GM19238 (cell line): ENCODE measurements around the gene CCDC146.

ENCODE experiments used
- DNase-seq: peaks from one replicate; pipeline ENCODE4 v3.0.0; 2011; ENCODE audit warnings: low spot score; ENCODE audit not compliant: insufficient read length

CCDC146 gene

GRCh38 chr7:77282897-77283296 is 160.5 kb downstream of the CCDC146 start:
- no peak for DNase-seq

GRCh38 chr7:77284005-77284404 is 161.6 kb downstream of the CCDC146 start:
- no peak for DNase-seq

GRCh38 chr7:77284616-77285015 is 162.2 kb downstream of the CCDC146 start:
- no peak for DNase-seq

- no peak for DNase-seq
Observed at GRCh38 chr7:77288676-77289320, 166.4 kb downstream of the CCDC146 start.

- no peak for DNase-seq
Observed at GRCh38 chr7:77289387-77289786, 167.0 kb downstream of the CCDC146 start.

- no peak for DNase-seq
Observed at GRCh38 chr7:77290425-77290824, 168.0 kb downstream of the CCDC146 start.

GRCh38 chr7:77293046-77293445 is 170.6 kb downstream of the CCDC146 start:
- no peak for DNase-seq

GRCh38 chr7:77295549-77295948 is 173.1 kb downstream of the CCDC146 start:
- no peak for DNase-seq

GRCh38 chr7:77306231-77307067 is 184.0 kb downstream of the CCDC146 start:
- DNase-seq: no peak

GRCh38 chr7:77308792-77309191 is 186.4 kb downstream of the CCDC146 start:
- DNase-seq: no peak

GRCh38 chr7:77309714-77310220 is 187.4 kb downstream of the CCDC146 start:
- DNase-seq: no peak

- no peak for DNase-seq
Observed at GRCh38 chr7:77310982-77311381, 188.6 kb downstream of the CCDC146 start.

- no peak for DNase-seq
Observed at GRCh38 chr7:77313085-77313484, 190.7 kb downstream of the CCDC146 start.

- no peak for DNase-seq
Observed at GRCh38 chr7:77313876-77314480, 191.6 kb downstream of the CCDC146 start.

- no peak for DNase-seq
Observed at GRCh38 chr7:77315182-77315591, 192.8 kb downstream of the CCDC146 start.

- DNase-seq: no peak
Observed at GRCh38 chr7:77316219-77316978, 194.0 kb downstream of the CCDC146 start.

- no peak for DNase-seq
Observed at GRCh38 chr7:77318019-77318418, 195.6 kb downstream of the CCDC146 start.

GRCh38 chr7:77320137-77320536 is 197.7 kb downstream of the CCDC146 start:
- no peak for DNase-seq

- DNase-seq: no peak
Observed at GRCh38 chr7:77320714-77321113, 198.3 kb downstream of the CCDC146 start.

GRCh38 chr7:77321300-77321699 is 198.9 kb downstream of the CCDC146 start:
- no peak for DNase-seq

- DNase-seq: no peak
Observed at GRCh38 chr7:77326131-77326530, 203.7 kb downstream of the CCDC146 start.
